Pancreas (tissue), 10 donors: ENCODE results near the gene CENPS. TPM values are rescaled to one million over a fixed set of nuclear protein-coding genes. Genes with fewer than 3 reads are reported as not detected.

Experiments
- ATAC-seq, 4 donors: fragments of 200-7000 bp; cut with Tn5 transposase; one replicate each; pipeline versions ENCODE4 v1.8.0 to v1.9.1; 2020; ENCODE audit warnings: mild to moderate bottlenecking in 4 of 4, moderate library complexity in 4 of 4
- DNase-seq, 6 donors: peaks; one replicate each; pipeline ENCODE4 v3.0.0-alpha.2; 2020
- FAIRE-seq: peaks from 2 replicates; lab custom pipeline; 2012; peaks lifted over from hg19 to GRCh38; lab: Jason Lieb, UNC
- H3K27ac ChIP-seq, 4 donors: fragments of 200-600 bp; sonication (generic); 1 replicate in 3 of 4; 2 replicates in 1 of 4; pipeline versions ENCODE4 v1.5.0 to v1.8.0; 2020
- H3K27me3 ChIP-seq, 4 donors: fragments of 200-600 bp; one replicate each; pipeline ENCODE4 v1.8.0; 2021
- H3K36me3 ChIP-seq, 3 donors: fragments of 200-600 bp; sonication (generic) in 1 of 3; one replicate each; pipeline versions ENCODE4 v1.5.0 to v1.8.0; 2020 to 2021
- H3K4me1 ChIP-seq, 3 donors: fragments of 200-600 bp; one replicate each; pipeline ENCODE4 v1.8.0; 2021
- H3K4me3 ChIP-seq, 4 donors: fragments of 200-600 bp; sonication (generic) in 2 of 4; one replicate each; pipeline versions ENCODE4 v1.5.0 to v1.8.0; 2020 to 2021
- H3K9me3 ChIP-seq, 4 donors: fragments of 200-600 bp; one replicate each; pipeline ENCODE4 v1.8.0; 2021
- CTCF ChIP-seq, 4 donors: fragments of 200-600 bp; sonication (generic) in 3 of 4; IDR thresholded peaks; one replicate each; pipeline versions ENCODE4 v1.5.0 to v1.8.0; 2021; ENCODE audit warnings: antibody characterized with exemption in 4 of 4
- WGBS, 2 donors: extraction: QIAGEN DNeasy Blood & Tissue Kit; methylation state at CpG; one replicate each; pipeline ENCODE4 v1.1.7; 2013; 5-methylcytosine and 5-hydroxymethylcytosine counted together
- intact Hi-C, 3 donors: fragments of 100-400 bp; cut with DNase I; formaldehyde crosslinking; loops; one replicate each; pipeline versions ENCODE4 v1.11.1 to v1.14.2; 2022
- polyA plus RNA-seq, 2 donors: library from polyadenylated mRNA; stranded (reverse); fragments of 200-250 nt; gene quantifications; one replicate each; pipeline ENCODE4 v1.2.3, GENCODE V29; 2013
- total RNA-seq, 6 donors: library from RNA; stranded (reverse); fragmentation: NEBNext Ultra II Directional in 4 of 6; extraction: Animal tissue kit (Norgen Biotek cat#: 25700) in 4 of 6; gene quantifications; one replicate each; pipeline versions ENCODE4 v1.2.1 to v1.2.4, GENCODE V29; 2021 to 2023
- donor health status: healthy with polysubstance abuse.
- donor health status: DM: no; HTN: no; CAD: no; lungs with moderate emphysema.
- donor health status: DM: no; HTN: no; CAD: no.
- donor health status: control.
- donor health status: control.
- donor health status: Bipolar disorder and iron deficiency.
- donor health status: DM: yes; HTN: yes; CAD: no.
- donor health status: DM: no; HTN: no; CAD: no.
- donor health status: DM: no; HTN: no; CAD: no.
- donor health status: DM: yes; HTN: yes; CAD: no.

Gene CENPS
- 1 to 10 TPM; 4.7 to 9.3 (median 7.6) TPM for total RNA-seq
- polyA plus RNA-seq = 10 to 100 TPM; 13.4 to 19.9 TPM

GRCh38 chr1:10430216-10431069 is at the start of gene CENPS:
Gene CENPS, plus strand, starts transcription at chr1:10430433. Its CDS starts 85 bp downstream, at chr1:10430518.
- DNase-seq (peak; percentile 88 to 98 (median 94)), FAIRE-seq (no peak), ATAC-seq (peak; percentile 95 to 98 (median 98))
- Histone ChIP-seq H3K27ac (peak within 1 kb of the TSS in 1 of 4 donors; percentile 30), H3K4me1 (peaks cover 0 to 5% (median 5%) of the 10 kb centered on the region in 3 donors), H3K27me3 (no peaks in the 10 kb centered on the region), H3K36me3 (no peaks in the 10 kb centered on the region), H3K9me3 (no peaks in the 10 kb centered on the region), H3K4me3 (peak within 1 kb of the TSS; percentile 49 to 83 (median 59))
- intact Hi-C loops = loop anchor here in 1 of 3 donors (5.0 kb wide), 1 partner anchor 62 kb away; no protein-coding TSS in a partner anchor
- TF ChIP-seq CTCF (IDR thresholded peaks at IDR 0.05) = peak; percentile 93 to 98 (median 97)
- WGBS, 2 donors = 0% methylated on average over 60 to 95 of the region's 95 CpGs

- no peak for DNase-seq
These were observed 49.5 kb upstream of the CENPS start for GRCh38 chr1:10380594-10381275.

GRCh38 chr1:10383630-10384029 is 46.6 kb upstream of the CENPS start:
- Histone ChIP-seq H3K27me3 (no peaks in the 10 kb centered on the region), H3K4me1 (peaks cover 0 to 7% (median 0%) of the 10 kb centered on the region in 3 donors), H3K4me3 (no peak overlapping the region), H3K27ac (no peak overlapping the region), H3K36me3 (peaks cover 0 to 7% (median 3%) of the 10 kb centered on the region in 3 donors), H3K9me3 (no peaks in the 10 kb centered on the region)
- WGBS, 2 donors = 82 to 83% methylated on average over 4 of the region's 4 CpGs
- no peak for TF ChIP-seq CTCF (IDR thresholded peaks at IDR 0.05)
- intact Hi-C loops = no loop called here
- DNase-seq (no peak), FAIRE-seq (no peak), ATAC-seq (no peak)

More at GRCh38 chr1:10380594-10381275, 49.5 kb upstream of the CENPS start:
- no peak overlapping the region for H3K4me3 ChIP-seq
- H3K4me1 ChIP-seq = no peaks in the 10 kb centered on the region
- 66 to 68% methylated on average over 5 of the region's 5 CpGs for WGBS, 2 donors
- no peaks in the 10 kb centered on the region for H3K27me3 ChIP-seq
- H3K27ac ChIP-seq = no peak overlapping the region
- ATAC-seq (peak in 3 of 4 donors; percentile 31 to 40 (median 33)), FAIRE-seq (no peak)
- no peak for TF ChIP-seq CTCF (IDR thresholded peaks at IDR 0.05)
- H3K9me3 ChIP-seq = no peaks in the 10 kb centered on the region
- peaks cover 0 to 14% (median 3%) of the 10 kb centered on the region in 3 donors for H3K36me3 ChIP-seq
- intact Hi-C loops = no loop called here

DNA sequence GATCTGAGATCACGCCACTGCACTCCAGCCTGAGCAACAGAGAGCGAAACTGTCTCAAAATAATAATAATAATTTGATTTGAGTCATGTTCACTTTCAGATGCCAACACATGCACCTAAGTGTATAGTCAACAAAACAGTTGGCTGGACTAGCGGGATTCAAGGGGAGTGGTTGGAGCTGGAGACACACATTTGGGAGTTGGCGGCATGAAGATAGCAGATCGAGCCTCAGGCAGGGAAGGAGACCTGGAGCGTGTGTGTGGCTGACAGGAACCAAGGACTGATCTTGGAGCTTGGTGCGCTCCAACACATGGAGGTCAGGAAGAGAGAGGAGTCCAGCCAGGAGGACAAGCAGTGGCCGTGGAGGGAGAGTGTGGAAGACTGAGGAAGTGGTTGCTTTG is 46.0 kb upstream of the CENPS start:
- H3K27me3 ChIP-seq = no peaks in the 10 kb centered on the region
- FAIRE-seq = no peak
- no peak for ATAC-seq
- no peak for TF ChIP-seq CTCF (IDR thresholded peaks at IDR 0.05)
- intact Hi-C loops = no loop called here
- peaks cover 0 to 7% (median 0%) of the 10 kb centered on the region in 3 donors for H3K4me1 ChIP-seq
- no peak overlapping the region for H3K27ac ChIP-seq
- no peaks in the 10 kb centered on the region for H3K9me3 ChIP-seq
- peaks cover 0 to 5% (median 1%) of the 10 kb centered on the region in 3 donors for H3K36me3 ChIP-seq
- H3K4me3 ChIP-seq = no peak overlapping the region
- WGBS, 2 donors = 89 to 93% methylated on average over 8 of the region's 8 CpGs
- DNase-seq = no peak
